ENCODE measurements around the gene PCGF1. TPM values are rescaled to one million over a fixed set of nuclear protein-coding genes. Genes with fewer than 3 reads are reported as not detected.
A peak's percentile ranks its signal among the peaks of the same experiment; 100 is the strongest.
"Not testable (repeated sequence)": the region's sequence is repeated elsewhere in the genome, so short reads cannot be mapped to it uniquely, and the experiment has no call there.

Gene PCGF1
- total and polyA plus RNA-seq, 4 donors: 10.0 to 21.5 (median 19.1) TPM

DNA sequence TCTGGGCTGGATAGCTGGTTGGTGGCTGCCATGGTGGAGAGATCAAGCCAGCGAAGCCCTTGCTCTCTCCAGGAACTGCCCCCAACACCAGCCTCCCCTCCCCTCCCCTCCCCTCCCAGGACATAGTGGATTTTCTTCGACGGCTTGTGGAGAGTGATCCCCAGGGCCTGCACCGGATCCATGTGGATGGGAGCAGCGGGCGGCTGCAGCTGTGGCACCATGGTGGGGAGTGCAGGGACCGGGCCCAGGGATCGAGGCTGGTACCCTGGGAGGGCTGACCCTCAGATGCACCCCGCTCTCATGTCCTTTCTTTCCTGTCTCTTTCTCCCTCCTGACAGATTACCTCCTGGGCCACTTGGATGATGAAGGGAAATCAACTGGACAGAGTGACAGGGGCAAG lies 17.6 kb downstream of the PCGF1 start:
- H3K36me3 ChIP-seq (ENCODE audit: control insufficient read depth, insufficient read depth, low read length): peaks cover 73% of the 10 kb centered on the region

DNA sequence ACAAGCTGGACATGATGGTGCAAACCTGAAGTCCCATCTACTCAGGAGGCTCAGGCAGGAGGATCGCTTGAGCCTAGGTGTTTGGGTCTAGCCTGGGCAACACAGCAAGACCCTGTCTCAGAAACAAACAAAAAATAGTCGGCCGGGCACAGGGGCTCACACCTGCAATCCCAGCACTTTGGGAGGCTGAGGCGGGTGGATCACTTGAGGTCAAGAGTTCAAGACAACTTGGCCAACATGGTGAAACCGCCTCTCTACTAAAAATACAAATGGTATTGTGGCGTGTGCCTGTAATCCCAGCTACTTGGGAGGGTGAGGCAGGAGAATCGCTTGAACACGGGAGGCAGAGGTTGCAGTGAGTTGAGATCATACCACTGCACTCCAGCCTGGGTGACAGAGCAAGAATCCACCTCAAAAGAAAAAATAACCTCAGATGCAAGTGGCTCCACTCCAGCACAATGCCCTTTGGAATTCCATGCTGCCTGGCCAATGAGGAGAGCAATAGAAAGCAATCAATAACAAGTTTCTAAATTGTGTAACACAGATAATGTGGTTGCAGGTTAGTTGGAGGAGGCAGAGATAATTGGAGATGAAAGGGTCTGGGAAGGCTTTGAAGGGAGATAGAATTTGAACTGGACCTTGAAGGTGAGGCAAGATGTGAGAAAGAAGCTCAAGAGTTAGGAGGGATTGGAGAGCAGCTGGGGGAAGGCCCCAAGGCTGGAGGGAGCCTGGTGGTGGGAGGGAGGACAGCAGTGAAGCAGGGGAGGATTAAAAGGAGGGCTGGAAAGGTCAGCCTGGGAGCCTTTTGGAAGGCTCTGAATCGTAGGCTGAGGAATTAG lies 18.6 kb downstream of the PCGF1 start:
- H3K9me3 ChIP-seq (ENCODE audit: control insufficient read depth, insufficient read depth, low read length): no peaks in the 10 kb centered on the region
- H3K36me3 ChIP-seq (ENCODE audit: control insufficient read depth, insufficient read depth, low read length): peaks cover 68% of the 10 kb centered on the region
- H3K27ac ChIP-seq (ENCODE audit: low read depth, low read length): no peak overlapping the region
- H3K27me3 ChIP-seq (ENCODE audit: control insufficient read depth, insufficient read depth, low read length): no peaks in the 10 kb centered on the region
- 86% methylated on average over 6 of the region's 9 CpGs for WGBS (ENCODE audit: insufficient coverage)
- no peak for DNase-seq (ENCODE audit: low read depth in 4 of 6, low spot score in 6 of 6)
- H3K4me3 ChIP-seq (ENCODE audit: low read depth, low read length): no peak overlapping the region
- peaks cover 4% of the 10 kb centered on the region for H3K4me1 ChIP-seq (ENCODE audit: control insufficient read depth, insufficient read depth, low read length)

More for the DNA sequence above, 17.6 kb downstream of the PCGF1 start:
- Histone ChIP-seq H3K27ac (ENCODE audit: low read depth, low read length) (no peak overlapping the region), H3K4me1 (ENCODE audit: control insufficient read depth, insufficient read depth, low read length) (no peaks in the 10 kb centered on the region), H3K9me3 (ENCODE audit: control insufficient read depth, insufficient read depth, low read length) (no peaks in the 10 kb centered on the region), H3K4me3 (ENCODE audit: low read depth, low read length) (no peak overlapping the region), H3K27me3 (ENCODE audit: control insufficient read depth, insufficient read depth, low read length) (no peaks in the 10 kb centered on the region)
- DNase-seq (ENCODE audit: low read depth in 4 of 6, low spot score in 6 of 6): no peak
- 96% methylated on average over 4 of the region's 9 CpGs for WGBS (ENCODE audit: insufficient coverage)

DNA sequence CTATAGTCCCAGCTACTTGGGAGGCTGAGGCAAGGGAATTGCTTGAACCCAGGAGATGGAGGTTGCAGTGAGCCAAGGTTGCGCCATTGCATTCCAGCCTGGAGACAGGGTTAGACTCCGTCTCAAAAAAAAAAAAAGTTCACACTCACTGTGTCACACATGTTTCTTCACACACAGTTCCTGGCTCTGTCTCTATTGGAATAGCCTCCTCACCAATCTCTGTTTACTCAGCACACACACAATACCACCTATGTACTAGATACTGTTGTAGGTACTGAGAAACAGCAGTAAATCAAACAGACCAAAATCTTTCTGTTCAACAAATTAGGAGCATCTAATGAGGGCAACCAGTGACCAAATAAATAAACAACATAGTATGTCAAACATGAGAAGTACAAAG lies 21.4 kb downstream of the PCGF1 start:
- WGBS (ENCODE audit: insufficient coverage): 100% methylated on average over 1 of the region's 2 CpGs
- Histone ChIP-seq H3K4me3 (ENCODE audit: low read depth, low read length) (no peak overlapping the region), H3K9me3 (ENCODE audit: control insufficient read depth, insufficient read depth, low read length) (no peaks in the 10 kb centered on the region), H3K27ac (ENCODE audit: low read depth, low read length) (no peak overlapping the region), H3K27me3 (ENCODE audit: control insufficient read depth, insufficient read depth, low read length) (no peaks in the 10 kb centered on the region), H3K36me3 (ENCODE audit: control insufficient read depth, insufficient read depth, low read length) (peaks cover 50% of the 10 kb centered on the region), H3K4me1 (ENCODE audit: control insufficient read depth, insufficient read depth, low read length) (peaks cover 22% of the 10 kb centered on the region)
- no peak for DNase-seq (ENCODE audit: low read depth in 4 of 6, low spot score in 6 of 6)

- not testable (repeated sequence) for H3K9me3 ChIP-seq (ENCODE audit: control insufficient read depth, insufficient read depth, low read length); DNase-seq (ENCODE audit: low read depth in 4 of 6, low spot score in 6 of 6); H3K27me3 ChIP-seq (ENCODE audit: control insufficient read depth, insufficient read depth, low read length)
- 77% methylated on average over 14 of the region's 19 CpGs for WGBS (ENCODE audit: insufficient coverage)
- Histone ChIP-seq H3K4me3 (ENCODE audit: low read depth, low read length) (peak overlapping the region; percentile 91), H3K36me3 (ENCODE audit: control insufficient read depth, insufficient read depth, low read length) (peaks cover 45% of the 10 kb centered on the region), H3K4me1 (ENCODE audit: control insufficient read depth, insufficient read depth, low read length) (peaks cover 29% of the 10 kb centered on the region), H3K27ac (ENCODE audit: low read depth, low read length) (peak overlapping the region; percentile 93)
Measured at GRCh38 chr2:74483675-74484164, 23.8 kb downstream of the PCGF1 start.

DNA sequence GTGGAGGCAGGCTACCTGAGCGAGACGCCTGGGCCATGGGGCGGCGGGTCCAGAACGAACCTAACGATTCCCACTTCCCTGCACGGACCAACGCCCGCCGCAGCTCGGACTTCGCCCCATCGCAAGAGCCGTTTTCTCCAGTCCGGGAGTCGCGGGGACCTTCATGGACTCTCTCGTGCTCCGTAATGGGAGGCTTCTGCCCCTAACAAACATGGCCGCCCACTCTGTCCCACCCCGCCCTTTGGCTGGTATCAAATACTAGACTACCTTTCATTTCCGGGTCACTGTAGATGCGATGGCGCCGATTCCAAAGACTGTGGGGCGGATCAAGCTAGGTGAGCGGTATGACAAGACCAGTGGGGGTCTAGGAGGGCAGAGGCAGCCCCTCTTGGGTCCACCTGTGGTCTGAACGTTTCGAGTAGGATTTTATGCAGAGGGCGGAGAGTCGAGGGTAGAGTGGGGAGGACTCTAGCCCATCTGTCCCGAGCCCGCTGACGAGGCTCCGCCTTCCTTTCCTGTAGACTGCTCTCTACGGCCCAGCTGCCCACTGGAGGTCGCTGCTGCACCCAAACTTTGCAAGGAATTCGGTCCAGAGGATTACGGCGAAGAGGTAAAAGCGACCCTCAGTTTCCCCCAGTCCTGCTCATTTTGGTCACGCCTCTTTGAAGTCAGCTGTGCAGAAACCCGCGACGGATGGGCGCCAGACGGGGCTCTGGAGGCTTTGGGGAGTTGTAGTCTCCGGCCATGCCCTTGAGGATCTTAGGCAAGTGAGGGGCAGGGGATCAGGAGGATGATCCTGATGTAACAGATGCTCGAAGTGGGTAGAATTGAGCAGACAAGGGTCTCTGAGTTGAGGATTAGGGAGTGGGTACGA lies 24.5 kb downstream of the PCGF1 start, which contains the start of the genes CCDC142 and TTC31:
TSS of gene CCDC142 (minus strand) at position 198 of the 874 bp plus-strand sequence. CDS start at position 37, 161 bp downstream.
TSS of gene TTC31 (plus strand) at position 281 of the 874 bp plus-strand sequence. CDS start at position 296, 15 bp downstream.
- no peaks in the 10 kb centered on the region for H3K9me3 ChIP-seq (ENCODE audit: control insufficient read depth, insufficient read depth, low read length)
- H3K4me3 ChIP-seq (ENCODE audit: low read depth, low read length): peak within 1 kb of the TSS; percentile 91
- H3K36me3 ChIP-seq (ENCODE audit: control insufficient read depth, insufficient read depth, low read length): peaks cover 44% of the 10 kb centered on the region
- H3K4me1 ChIP-seq (ENCODE audit: control insufficient read depth, insufficient read depth, low read length): peaks cover 29% of the 10 kb centered on the region
- peak; percentile 92 to 99 (median 96) for DNase-seq (ENCODE audit: low read depth in 4 of 6, low spot score in 6 of 6)
- peak within 1 kb of the TSS; percentile 93 for H3K27ac ChIP-seq (ENCODE audit: low read depth, low read length)
- WGBS (ENCODE audit: insufficient coverage): under 1% methylated on average over 48 of the region's 50 CpGs
- no peaks in the 10 kb centered on the region for H3K27me3 ChIP-seq (ENCODE audit: control insufficient read depth, insufficient read depth, low read length)

DNA sequence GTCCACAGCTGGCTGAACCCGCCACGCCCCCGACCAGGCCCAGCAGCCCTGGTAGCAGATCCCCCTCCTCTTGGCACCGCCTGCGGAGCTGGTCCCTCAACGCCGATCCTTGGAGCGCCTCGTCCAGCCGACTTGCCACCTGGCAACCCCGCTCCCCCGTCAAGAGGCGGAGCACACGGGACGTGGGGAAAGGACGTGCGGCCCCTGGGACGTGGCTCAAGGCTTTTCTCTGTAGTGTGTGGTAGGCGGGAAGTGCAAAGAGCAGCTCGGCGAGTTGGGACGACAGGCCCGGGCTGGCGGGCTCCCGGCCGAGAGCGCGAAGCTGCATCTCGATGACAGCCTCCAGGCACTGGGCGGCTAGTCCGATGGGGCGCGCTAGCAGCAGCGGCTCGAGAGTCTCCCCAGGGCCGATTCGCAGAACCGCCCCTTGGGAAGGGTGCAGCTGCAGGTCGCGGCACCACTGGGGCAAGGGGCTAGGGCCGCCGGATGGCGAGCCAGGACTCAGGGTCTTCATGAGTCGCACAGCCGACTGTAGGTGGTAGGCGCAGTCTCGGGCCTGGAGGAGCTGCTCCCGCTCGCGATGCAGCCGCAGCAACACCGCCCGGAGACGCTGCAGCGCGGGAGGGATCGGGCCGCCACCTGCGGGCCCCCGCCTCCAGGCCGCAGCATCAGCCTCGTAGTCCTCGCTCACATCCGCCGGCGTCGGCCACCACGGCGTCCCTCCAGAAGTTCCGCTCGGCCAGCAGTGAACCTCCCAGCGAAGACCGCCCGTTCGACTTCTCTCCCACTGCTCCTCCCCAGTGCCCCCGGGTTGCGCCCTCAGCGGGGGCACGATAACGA lies 25.3 kb downstream of the PCGF1 start:
- peak overlapping the region; percentile 91 for H3K4me3 ChIP-seq (ENCODE audit: low read depth, low read length)
- no peaks in the 10 kb centered on the region for H3K27me3 ChIP-seq (ENCODE audit: control insufficient read depth, insufficient read depth, low read length)
- H3K27ac ChIP-seq (ENCODE audit: low read depth, low read length): peak overlapping the region; percentile 93
- no peaks in the 10 kb centered on the region for H3K9me3 ChIP-seq (ENCODE audit: control insufficient read depth, insufficient read depth, low read length)
- peaks cover 29% of the 10 kb centered on the region for H3K4me1 ChIP-seq (ENCODE audit: control insufficient read depth, insufficient read depth, low read length)
- under 1% methylated on average over 80 of the region's 80 CpGs for WGBS (ENCODE audit: insufficient coverage)
- no peak for DNase-seq (ENCODE audit: low read depth in 4 of 6, low spot score in 6 of 6)
- peaks cover 51% of the 10 kb centered on the region for H3K36me3 ChIP-seq (ENCODE audit: control insufficient read depth, insufficient read depth, low read length)

GRCh38 chr2:74481431-74481830 lies 26.1 kb downstream of the PCGF1 start:
- H3K36me3 ChIP-seq (ENCODE audit: control insufficient read depth, insufficient read depth, low read length): peaks cover 52% of the 10 kb centered on the region
- H3K9me3 ChIP-seq (ENCODE audit: control insufficient read depth, insufficient read depth, low read length): no peaks in the 10 kb centered on the region
- H3K4me3 ChIP-seq (ENCODE audit: low read depth, low read length): peak overlapping the region; percentile 91
- peaks cover 29% of the 10 kb centered on the region for H3K4me1 ChIP-seq (ENCODE audit: control insufficient read depth, insufficient read depth, low read length)
- no peak for DNase-seq (ENCODE audit: low read depth in 4 of 6, low spot score in 6 of 6)
- WGBS (ENCODE audit: insufficient coverage): 44% methylated on average over 2 of the region's 3 CpGs
- H3K27ac ChIP-seq (ENCODE audit: low read depth, low read length): no peak overlapping the region
- H3K27me3 ChIP-seq (ENCODE audit: control insufficient read depth, insufficient read depth, low read length): no peaks in the 10 kb centered on the region

DNA sequence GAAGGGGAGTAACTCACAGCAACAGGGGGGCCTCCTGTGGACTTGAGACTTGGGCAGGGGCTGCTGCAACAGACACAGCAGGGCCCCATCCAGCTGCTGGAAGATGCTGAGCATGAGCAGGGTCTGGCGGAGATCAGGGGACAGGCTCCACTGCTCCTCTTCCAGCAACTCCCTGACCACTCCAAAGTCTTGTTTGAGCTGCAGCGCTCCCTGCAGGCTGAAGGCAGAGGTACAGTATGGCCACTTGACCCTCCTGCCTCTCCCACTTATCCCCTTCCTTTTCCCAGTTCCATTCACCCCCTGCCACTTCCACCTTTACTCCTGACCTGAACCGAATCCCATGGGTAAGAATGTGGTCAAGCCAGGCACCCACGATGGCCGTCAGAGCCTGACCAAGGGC lies 32.6 kb downstream of the PCGF1 start:
- H3K27me3 ChIP-seq (ENCODE audit: control insufficient read depth, insufficient read depth, low read length): no peaks in the 10 kb centered on the region
- peaks cover 26% of the 10 kb centered on the region for H3K4me1 ChIP-seq (ENCODE audit: control insufficient read depth, insufficient read depth, low read length)
- no peak overlapping the region for H3K4me3 ChIP-seq (ENCODE audit: low read depth, low read length)
- H3K36me3 ChIP-seq (ENCODE audit: control insufficient read depth, insufficient read depth, low read length): peaks cover 55% of the 10 kb centered on the region
- no peaks in the 10 kb centered on the region for H3K9me3 ChIP-seq (ENCODE audit: control insufficient read depth, insufficient read depth, low read length)
- no peak for DNase-seq (ENCODE audit: low read depth in 4 of 6, low spot score in 6 of 6)
- WGBS (ENCODE audit: insufficient coverage): 77% methylated on average over 3 of the region's 5 CpGs
- H3K27ac ChIP-seq (ENCODE audit: low read depth, low read length): no peak overlapping the region

GRCh38 chr2:74474481-74474880 lies 33.0 kb downstream of the PCGF1 start:
- DNase-seq (ENCODE audit: low read depth in 4 of 6, low spot score in 6 of 6): no peak
- H3K4me3 ChIP-seq (ENCODE audit: low read depth, low read length): no peak overlapping the region
- H3K27ac ChIP-seq (ENCODE audit: low read depth, low read length): no peak overlapping the region
- peaks cover 26% of the 10 kb centered on the region for H3K4me1 ChIP-seq (ENCODE audit: control insufficient read depth, insufficient read depth, low read length)
- no peaks in the 10 kb centered on the region for H3K27me3 ChIP-seq (ENCODE audit: control insufficient read depth, insufficient read depth, low read length)
- H3K9me3 ChIP-seq (ENCODE audit: control insufficient read depth, insufficient read depth, low read length): no peaks in the 10 kb centered on the region
- 98% methylated on average over 6 of the region's 6 CpGs for WGBS (ENCODE audit: insufficient coverage)
- peaks cover 52% of the 10 kb centered on the region for H3K36me3 ChIP-seq (ENCODE audit: control insufficient read depth, insufficient read depth, low read length)

All from spinal cord (tissue), 10 donors.